GM19372 (cell line): Measurements from ENCODE around the gene WT1.
A peak's percentile ranks its signal among the peaks of the same experiment; 100 is the strongest.

Experiments used
- ATAC-seq: cut with Tn5 transposase; IDR thresholded peaks from one replicate; pipeline ENCODE4 v1.9.1; 2021; ENCODE audit warnings: mild to moderate bottlenecking, low read depth, moderate library complexity; ENCODE audit not compliant: unreplicated experiment

Gene WT1

DNA sequence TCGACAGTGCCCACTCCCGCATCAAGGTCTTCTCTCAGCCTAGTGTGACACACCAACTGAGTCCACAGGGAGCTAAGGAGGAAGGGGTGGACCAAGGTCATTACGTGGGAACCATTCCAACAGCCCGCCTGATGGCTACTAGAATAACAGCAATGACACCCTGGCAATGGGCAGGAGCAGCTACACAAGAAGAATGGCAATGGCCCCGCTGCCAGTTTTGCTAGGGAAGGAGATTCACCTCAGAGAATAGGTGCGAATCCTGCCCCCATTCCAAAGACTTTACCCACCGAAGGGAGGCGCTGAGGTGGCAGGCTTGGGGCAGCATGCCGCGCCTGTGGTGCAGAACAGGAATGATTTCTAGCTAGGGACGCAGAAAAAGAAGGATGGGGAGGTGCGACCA is 9.1 kb downstream of the WT1 start:
- no peak for ATAC-seq

DNA sequence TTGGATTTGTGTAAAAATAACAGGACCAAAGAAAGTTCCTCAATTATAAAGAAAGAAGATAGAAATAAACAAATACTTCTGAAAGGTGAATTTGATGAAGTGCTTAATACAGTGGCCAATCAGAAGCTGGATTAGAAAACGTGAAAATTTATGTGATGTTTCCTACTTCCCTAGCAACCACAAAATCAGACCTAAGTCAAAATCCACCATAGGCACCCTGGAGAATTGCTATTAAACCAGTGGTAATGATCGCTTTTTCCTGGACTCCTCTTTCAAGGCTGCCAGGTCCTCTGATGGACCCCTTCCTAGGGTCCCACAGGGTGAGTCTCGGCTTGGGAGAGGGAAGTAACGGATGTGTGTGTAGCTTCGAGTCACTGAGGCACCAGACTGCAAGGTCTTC is 9.6 kb downstream of the WT1 start:
- ATAC-seq, result no peak

- ATAC-seq, result no peak
Measured at GRCh38 chr11:32422545-32422944, 12.8 kb downstream of the WT1 start.

GRCh38 chr11:32421992-32422391 is 13.3 kb downstream of the WT1 start:
- no peak for ATAC-seq

DNA sequence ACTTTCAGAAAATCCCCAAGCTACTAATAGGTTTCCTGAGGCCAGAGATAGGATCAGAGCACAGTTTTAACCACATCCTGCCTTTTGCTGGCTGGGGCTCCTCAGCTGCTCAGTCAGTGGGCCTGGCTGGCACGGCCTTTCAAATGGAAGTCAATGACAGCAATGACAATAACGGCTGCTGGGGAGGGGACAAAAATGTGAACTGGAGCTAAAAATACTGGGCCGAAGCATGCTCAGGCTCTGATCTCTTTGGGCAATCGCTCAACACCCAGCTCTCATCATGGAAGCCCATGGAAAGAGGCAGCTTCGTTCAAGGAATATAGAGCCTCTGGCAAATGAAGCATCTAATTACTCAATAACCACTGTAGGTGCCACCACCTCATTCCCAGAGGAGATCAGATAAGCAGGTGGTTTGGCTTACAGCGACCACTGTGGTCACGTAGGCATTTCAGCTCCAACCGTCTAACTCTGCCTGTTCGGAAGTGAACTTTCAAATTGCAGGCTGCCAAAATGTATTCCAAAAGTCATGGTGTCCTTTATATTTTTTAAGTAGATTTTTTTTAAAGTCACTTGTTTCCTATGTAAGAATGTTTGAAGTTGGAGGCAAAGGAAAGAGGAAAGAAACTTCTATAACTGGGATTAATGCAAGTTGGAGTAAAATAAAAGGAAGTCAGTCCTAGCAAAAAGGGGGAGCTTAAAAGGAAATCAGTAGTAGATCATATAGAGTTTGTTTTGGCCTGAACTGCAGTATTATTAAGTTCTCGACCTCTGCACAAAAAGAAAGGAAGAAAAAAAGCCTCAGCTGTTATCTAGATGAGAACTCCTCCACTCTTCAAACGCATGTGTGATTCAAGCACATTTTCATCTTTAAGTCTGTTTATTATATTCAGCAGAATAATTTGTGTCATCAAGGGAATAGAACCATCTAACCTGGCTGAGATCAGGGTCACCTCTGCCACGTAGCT is 14.1 kb downstream of the WT1 start:
- peak; percentile 74 for ATAC-seq

DNA sequence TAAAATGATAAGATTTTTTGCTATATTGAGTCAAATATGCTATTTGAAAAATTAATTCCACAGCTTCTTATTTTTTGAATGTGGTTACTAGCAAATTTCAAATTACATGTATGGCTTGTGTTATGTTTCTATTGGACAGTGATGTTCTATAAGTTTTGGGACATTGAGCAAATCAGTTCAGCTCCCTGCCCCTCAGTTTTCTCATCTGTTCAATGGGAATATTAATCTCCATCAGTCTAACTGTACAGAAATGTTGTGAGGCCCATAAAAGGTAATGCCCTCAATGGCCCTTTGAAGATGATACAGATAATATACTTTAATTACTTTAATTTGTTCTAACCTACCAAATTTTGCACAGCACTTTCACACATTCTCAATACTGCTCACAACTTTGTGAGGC is 15.2 kb downstream of the WT1 start:
- no peak for ATAC-seq

DNA sequence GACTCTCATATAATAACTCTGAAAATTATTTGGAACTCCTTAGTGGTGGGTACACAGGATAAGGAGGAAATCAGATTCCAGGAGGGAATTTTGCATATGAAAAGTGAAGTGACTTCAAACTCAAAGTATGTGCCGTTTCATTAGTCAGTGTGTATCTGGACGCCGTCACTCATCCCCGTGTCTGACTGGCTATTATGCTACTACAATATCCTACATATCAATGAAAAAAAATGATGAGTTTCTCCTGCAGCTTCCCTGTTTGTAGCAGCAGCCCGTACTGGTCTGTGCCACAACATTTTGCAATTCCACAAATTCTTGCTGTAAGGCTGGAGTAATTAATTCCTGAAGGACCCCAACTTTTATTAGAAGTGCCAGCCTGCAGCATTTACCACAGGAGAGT is 16.5 kb downstream of the WT1 start:
- no peak for ATAC-seq

DNA sequence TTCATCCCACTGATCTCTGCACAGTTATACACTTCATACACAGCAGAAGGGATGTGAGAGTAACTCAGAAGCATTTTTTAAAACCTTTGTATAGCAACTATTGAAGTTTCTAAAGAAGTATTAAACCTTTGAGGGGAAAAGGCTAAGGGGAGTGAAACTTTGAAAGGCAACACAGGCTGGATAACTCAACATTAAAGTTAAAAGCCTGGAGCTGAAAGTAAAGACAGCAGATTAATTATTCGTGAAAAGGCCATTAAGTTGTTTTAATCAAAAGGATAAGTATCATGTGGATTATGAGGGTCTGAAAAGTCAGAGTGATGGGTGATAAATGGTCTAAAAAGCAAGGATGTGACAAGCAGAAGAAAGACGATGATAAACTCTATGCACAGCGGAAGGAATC is 17.5 kb downstream of the WT1 start:
- no peak for ATAC-seq

GRCh38 chr11:32416301-32416700 is 19.0 kb downstream of the WT1 start:
- no peak for ATAC-seq

DNA sequence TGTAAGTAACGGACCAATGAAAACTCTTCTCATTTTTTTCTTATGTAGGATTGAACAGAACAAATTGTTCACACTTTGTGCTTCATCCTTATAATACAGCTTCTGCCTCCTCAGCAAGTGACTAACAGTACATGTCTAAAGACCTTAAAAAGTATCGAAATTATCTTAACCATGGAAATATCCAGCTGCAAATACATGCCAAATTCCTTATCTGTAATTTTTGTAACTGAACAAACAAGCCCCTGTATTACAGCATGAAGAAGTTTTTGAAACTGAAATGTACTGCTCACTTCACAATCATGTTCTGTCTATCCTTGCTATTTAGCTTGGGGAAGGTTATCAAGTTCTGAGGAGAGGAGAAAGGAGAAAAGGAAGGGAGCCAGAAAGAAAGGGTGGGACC is 20.4 kb downstream of the WT1 start:
- no peak for ATAC-seq

DNA sequence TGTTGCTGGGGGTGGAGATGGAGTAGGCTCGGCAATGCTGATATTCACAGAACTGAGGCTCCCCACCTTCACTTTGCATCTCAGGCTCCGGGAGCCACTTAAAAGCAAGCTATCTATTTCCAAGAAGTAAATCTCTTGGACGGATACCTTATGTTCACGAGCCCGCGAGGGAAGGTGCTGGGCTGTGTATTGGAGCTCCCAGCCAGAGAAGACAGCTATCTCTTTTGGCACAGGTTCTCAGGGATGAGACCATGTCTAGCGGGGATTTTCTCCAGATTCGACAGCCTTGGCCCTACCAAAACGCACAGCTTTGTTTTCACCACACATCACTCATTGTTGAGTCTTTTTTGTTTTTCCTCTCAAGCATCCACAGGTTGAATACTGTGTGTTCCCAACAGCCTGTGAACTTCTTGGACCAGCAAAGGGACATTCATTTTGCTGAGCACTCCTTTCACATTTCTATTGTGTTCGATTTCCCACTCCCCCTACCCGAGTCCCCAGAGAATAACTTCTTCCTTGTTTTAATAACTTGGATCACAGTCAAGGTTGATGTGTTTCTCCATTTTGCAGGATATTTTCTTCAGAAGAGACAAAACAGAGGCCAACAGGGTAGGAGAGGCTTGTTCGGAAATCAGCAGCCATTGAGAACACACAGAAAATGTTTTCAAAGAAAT is 23.3 kb downstream of the WT1 start:
- ATAC-seq, result no peak

- no peak for ATAC-seq
Measured at GRCh38 chr11:32405592-32405991, 29.7 kb downstream of the WT1 start.

- ATAC-seq, result no peak
Measured at GRCh38 chr11:32402836-32403235, 32.5 kb downstream of the WT1 start.

DNA sequence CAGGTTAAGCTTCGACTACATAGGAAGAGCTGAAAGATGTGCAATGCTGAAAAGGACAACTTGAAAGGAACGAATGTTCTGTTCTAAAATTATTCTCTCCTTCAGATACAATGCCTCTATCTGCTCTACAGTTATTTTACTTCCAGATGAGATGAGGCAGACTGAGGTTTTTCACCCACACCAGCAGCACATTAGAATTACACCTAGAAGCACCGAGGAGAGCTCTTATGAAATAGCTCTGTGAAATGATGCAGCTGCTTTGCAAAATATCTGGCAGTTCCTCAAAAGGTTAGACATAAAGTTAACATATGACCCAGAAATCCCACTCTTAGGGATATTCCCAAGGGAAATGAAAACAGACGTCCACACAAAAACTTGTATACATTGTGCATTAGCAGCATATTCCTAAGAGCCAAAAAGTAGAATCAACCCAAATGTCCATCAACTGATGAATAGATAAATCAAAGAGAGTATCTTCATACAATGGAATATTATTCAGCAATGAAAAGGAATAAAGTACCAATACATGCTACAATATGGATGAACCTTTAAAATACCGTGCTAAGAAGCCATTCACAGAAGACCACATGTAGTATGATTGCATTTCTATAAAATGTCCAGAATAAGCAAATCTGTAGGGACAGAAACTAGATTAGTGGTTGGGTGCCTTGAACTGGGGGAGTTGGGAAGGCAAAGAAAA is 34.5 kb downstream of the WT1 start:
- ATAC-seq, result no peak

GRCh38 chr11:32400196-32400595 is 35.1 kb downstream of the WT1 start:
- ATAC-seq, result no peak

DNA sequence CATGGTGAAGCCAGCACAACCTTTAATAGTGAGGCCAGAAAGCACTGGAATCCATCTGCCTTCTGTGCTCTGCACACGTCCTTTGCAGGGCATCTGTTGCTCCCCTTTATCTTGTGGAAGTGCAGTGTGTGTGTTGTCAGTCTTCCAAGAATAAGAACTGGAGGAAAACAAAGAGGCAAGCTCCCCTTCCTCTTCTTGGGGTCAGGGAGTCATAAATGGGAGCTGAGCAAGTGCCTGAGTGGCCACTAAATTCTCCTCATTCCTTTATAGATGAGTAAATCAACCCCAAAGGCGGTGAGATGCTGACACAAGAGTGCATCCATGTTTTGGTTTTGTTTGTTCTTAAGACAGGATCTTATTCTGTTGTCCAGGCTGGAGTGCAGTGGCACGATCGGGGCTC is 38.3 kb downstream of the WT1 start:
- ATAC-seq, result no peak

GRCh38 chr11:32396331-32396730 is 39.0 kb downstream of the WT1 start:
- peak; percentile 61 for ATAC-seq

DNA sequence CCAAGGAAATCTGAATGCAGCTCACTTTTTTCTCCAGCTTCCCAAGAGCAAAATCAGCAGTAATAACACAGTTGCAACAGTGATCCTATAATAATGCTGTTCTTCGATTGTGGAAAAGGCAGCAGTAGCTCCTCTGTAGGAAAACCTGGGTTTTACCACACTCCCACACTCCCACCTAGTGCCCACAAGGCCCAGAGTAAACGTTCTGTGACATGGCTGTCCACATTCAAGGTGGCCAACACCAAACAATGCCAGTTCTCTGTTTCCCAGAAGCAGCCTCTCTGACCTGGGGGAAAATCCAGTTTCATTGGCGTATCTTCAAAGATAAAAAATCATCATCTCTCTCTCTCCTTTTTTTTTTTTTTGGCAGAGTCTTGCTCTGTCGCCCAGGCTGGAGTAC is 40.2 kb downstream of the WT1 start:
- ATAC-seq, result no peak

GRCh38 chr11:32392840-32393239 is 42.5 kb downstream of the WT1 start:
- ATAC-seq, result no peak

DNA sequence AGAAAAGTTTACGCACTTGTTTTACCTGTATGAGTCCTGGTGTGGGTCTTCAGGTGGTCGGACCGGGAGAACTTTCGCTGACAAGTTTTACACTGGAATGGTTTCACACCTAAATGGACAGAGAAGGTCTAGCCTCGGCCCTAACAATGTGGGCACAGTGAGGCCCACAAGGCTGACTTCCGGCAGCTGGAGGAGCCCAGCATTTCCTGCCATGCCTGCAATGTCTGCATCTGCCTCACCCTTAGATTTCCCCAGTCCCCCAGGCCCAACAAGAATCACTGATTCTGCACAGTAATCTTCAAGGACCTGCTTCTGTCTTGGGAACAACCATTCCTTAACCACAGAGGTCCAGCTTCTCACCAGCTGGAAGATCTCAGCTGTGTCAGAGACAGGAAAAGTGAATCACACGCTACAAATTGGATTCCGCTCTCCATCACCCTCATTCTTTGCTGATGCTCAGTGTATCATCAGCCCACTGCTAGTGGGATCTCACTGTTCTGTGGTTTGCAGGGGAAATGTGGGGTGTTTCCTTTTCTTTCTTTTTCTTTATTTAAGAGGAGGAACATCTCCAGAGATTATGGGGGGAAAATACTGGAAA is 43.3 kb downstream of the WT1 start:
- ATAC-seq, result no peak

GRCh38 chr11:32391479-32391878 is 43.9 kb downstream of the WT1 start:
- ATAC-seq, result no peak
